ENCODE measurements around the gene UBE2O. TPM values are rescaled to one million over a fixed set of nuclear protein-coding genes. Genes with fewer than 3 reads are reported as not detected.

UBE2O gene
- polyA plus RNA-seq, 4 donors, result 21.9 to 28.7 (median 25.6) TPM

DNA sequence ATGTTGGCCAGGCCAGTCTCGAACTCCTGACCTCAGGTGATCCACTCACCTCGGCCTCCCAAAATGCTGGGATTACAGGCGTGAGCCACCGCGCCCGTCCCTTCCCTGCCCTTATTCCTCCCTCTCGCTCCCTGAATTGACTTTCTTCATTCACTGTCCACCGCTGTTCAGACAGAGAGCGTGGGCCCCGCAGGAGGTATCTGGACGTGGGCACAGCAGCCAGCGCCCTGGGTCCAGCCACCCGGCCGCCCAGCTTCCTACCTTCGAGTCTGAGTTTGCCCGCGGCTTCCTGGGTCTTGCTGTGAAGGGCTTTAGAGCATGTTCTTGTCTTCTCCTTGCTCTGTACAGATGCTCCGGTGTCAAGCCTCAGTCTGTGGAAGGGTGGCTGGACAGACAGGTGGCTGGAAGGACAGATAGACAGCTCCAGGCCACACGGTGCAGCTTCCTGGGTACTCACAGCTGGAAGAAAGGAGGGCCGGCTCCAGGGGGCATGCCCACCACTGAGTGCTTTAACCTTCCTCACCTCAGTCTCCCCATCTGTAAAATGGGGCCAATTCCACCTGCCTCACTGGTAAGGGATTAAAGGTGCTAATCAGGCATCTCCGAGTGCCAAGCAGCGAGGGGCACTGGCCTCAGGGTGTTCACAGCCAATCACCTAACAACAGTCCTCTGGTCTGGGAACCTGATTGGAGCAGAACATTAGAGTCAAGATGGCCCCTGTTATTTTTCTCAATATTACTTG lies 34.7 kb upstream of the UBE2O start:
- no peak for DNase-seq (ENCODE audit: low read depth in 4 of 4, low spot score in 3 of 4)

DNA sequence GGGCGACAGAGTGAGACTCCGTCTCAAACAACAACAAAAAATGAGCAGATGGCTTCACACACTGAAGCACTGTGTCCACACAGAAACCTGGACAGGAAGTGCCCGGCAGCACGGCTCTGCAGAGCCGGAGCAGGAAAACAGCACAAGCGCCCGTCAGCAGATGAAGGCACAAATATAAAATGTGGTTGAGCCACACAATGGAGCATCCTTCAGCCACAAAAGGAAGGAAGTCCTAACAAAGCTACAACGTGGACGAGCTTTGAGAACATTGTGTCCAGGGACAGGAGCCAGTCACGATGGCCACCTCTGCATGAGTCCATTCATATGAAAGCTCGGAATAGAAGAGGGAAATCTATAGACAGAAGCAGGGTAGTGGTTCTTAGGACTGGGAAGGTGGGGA lies 32.6 kb upstream of the UBE2O start:
- no peak for DNase-seq (ENCODE audit: low read depth in 4 of 4, low spot score in 3 of 4)

DNA sequence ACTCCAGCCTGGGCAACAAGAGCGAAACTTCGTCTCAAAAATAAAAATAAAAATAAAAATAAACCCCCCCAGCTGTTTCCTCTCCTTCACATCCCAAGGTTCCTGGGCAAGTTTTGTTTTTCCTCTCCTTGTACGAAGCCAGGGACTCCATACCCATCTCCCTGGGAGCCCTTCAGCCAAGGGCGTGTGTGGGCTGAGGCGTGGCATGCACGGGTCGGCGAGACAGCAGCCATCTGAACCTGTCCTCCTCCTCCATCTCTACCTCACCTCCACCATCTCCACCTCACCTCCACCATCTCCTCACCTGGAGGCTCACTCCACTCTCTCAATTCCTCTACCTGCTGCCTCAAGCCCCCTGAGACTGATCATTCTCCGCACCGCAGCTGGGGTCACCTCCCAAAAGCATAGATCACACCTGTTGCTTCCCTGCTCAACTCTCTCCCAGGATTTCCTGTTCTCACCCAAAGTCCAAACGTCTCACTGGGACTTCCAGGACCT lies 31.3 kb upstream of the UBE2O start:
- no peak for DNase-seq (ENCODE audit: low read depth in 4 of 4, low spot score in 3 of 4)

DNA sequence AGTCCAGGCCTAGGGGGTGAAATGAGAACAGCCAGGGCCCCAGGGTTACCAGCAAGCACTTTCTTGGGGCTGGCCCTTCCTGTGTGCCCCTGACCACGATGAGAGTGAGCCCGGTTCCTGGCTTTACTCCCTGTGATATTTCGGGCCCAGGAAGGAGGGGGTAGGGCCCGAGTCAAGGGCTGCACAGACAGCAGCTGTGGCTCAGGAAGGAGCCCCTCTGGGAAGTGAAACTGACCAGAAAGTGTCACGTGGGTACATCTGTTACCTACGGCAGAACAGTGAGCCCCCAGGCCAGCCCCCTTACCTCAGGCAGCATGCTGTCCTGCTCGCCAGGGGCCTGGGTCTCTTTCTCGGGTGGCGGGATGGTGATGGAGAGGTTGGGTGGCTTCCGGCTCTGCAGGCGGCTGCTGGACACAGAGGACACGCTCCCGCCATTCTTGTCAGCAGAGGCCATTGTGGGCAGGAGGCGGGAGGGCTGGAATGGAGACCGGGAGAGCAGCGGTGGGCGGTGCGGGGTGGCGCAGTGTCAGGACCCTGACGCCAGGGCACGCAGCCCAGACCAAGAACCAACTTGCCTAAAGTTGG lies 28.2 kb upstream of the UBE2O start:
- DNase-seq (ENCODE audit: low read depth in 4 of 4, low spot score in 3 of 4), result no peak

DNA sequence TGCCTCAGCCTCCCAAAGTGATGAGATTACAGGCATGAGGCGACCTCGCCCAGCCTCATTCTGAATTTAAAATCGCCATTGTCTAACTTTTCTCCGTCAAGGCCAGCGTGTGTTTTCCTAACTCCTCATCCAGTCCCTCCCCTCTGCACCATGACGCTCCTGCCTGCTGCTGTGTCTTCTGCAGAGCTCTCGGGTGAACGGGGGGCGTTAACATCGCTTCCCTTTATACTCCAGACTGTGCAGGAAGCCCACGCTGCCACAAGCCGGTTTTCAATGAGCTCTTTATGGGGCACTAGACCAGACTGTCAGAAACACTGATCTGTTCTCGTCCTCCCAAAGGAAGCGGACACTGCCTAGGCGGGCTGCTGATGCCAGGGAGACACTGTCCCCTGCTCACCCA lies 27.7 kb upstream of the UBE2O start:
- DNase-seq (ENCODE audit: low read depth in 4 of 4, low spot score in 3 of 4), result no peak

DNA sequence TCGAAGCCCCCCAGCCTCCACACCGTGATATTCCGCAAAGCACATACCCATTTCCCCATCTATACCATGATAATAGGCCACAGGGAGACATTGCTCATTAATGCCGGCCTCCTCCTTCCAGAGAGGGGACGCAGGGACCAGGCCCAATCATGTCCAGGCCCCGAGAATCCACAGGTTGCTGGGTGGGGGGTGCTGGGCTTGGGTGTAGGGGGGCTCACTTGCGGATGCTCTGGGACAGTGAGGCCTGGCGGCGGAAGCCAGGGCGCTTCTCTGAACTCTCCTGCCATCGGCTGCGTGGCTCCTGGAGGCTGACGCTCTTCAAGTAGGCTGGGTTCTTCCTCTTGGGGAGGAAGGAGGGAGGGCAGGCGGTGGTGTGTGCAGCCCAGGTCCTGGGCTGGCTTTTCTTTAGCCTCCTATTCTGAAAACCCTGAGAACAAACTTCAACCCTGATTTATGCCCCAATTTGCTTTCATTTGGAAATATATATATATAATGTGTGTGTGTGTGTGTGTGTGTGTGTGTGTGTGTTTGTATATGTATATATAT lies 26.6 kb upstream of the UBE2O start:
- no peak for DNase-seq (ENCODE audit: low read depth in 4 of 4, low spot score in 3 of 4)

DNA sequence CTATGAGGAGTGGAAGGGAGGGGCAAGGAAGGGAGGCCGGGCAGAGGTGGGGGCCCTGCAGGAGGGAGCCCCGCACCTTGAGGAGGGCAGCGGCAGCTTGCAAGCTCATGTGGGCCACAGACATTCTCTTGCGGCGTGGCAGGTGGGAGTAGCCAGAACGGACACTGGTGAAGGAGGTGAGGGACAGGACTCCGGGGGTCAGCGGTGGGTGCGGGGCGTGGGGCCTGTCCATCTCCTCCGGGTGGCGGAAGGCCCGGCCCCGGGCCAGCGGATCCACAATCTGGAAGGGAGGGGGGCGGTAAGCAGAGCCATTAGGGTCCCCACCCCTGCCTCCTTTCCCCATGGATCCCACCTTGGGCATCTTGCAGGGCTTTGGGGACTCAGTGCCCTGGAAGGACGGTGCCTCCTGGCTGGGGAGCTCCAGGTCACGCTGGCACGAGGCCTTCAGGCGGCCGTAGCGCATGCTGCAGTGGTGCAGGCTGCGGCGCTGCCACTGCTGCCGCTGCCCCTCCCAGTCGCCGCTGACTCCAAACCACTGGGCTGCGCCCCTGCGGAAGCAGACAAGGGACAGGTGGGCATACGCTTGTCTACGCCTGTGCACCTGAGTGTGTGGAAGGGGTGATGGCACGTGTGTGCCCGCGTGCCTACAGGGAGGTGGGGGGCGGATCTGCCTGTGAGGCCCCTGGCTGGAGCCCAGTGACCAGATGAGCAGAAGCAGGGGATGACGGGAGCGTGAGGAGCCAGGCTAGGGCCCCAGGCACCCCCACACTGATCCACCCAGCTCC lies 26.0 kb upstream of the UBE2O start:
- DNase-seq (ENCODE audit: low read depth in 4 of 4, low spot score in 3 of 4), result no peak

DNA sequence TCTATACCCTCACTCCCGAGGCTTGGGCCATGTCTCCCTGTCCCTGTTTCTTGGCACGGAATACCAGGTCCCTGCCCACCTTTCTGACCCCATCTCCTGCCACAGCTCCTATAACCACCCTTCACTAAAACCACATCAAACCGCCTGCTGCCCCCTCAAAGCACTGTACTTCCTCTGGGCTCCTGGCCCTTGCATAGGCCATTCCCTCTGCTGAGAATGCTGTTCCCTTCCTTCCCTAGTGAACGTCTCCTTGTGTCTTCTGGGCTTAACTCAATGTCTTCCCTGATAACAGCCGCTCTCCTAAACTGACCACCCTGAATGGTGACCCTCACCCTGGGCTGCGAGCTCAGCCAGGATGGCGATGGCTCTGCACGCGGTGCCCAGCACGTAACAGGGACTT lies 25.1 kb upstream of the UBE2O start:
- DNase-seq (ENCODE audit: low read depth in 4 of 4, low spot score in 3 of 4), result no peak

DNA sequence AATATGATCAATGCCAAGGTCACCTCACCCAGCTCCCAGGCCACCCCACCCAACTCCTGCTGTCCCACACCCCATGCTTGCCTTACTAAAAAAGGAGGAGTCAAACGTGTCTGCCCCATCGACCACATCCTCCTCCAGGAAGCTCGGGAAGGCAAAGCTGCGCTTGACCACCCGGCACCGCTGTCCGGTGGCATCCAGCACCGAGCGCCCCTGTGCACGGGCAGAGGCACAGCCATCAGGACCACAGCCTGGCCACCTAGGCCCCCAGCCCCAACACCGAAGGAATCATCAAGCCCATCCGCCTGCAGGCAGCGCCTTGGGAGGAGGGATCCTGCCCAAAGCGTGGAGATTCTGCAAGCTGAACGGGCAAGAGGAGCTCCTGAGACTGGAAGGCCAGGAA lies 24.6 kb upstream of the UBE2O start:
- DNase-seq (ENCODE audit: low read depth in 4 of 4, low spot score in 3 of 4), result no peak

DNA sequence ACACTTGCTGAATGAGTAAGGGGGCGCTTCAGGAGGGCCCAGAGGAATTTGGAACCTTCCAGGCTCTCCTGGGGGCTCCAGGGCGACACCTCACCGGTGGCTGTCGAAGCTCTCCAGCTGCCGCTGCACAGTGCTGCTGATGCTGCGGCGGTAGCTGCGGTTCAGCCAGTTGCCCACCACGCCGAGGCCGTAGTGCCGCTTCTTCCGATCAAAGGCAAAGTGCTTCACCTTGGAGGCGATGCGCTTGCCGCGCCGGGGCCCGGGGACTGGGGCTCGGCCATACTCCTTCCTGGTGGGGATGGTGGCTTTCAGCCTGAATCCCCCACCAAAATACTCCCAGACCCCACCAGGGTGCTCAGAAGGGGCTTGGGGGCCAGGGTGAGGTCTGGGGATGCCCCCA lies 23.8 kb upstream of the UBE2O start:
- DNase-seq (ENCODE audit: low read depth in 4 of 4, low spot score in 3 of 4), result no peak

DNA sequence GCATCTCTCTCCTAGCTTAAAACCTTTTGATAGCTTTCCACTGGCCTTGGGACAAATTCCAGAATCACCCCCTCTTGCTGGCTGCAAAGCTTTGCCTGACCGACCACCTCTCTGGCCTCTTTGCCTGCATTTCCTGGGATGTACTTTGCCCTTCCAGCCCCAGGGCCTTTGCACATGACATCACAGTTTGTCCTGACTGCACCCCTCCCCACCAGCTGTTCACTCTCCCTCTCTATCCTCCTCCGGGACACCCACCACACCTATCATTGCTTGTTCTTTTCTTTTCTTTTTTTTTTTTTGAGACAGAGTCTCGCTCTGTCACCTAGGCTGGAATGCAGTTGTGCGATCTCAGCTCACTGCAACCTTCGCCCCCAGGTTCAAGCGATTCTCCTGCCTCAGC lies 22.4 kb upstream of the UBE2O start:
- no peak for DNase-seq (ENCODE audit: low read depth in 4 of 4, low spot score in 3 of 4)

DNA sequence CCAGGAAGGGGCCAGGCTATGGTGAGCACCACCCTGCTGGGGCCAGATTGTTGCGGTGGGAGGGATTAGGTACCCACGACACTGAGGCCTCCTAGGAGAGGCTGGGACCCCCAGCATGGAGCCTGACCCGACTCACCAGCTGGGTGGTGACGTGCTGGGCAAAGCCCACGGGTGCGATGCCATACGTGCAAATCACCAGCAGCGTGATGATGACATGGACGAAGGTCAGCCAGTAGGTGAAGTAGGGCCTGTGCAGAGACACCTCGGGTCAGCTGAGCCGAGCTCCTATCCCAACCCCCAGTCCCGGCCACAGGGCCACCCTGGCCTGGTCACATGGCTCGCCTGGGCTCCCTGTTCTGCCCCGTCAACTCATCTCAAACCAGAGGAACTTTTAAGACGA lies 21.9 kb upstream of the UBE2O start:
- DNase-seq (ENCODE audit: low read depth in 4 of 4, low spot score in 3 of 4), result no peak

DNA sequence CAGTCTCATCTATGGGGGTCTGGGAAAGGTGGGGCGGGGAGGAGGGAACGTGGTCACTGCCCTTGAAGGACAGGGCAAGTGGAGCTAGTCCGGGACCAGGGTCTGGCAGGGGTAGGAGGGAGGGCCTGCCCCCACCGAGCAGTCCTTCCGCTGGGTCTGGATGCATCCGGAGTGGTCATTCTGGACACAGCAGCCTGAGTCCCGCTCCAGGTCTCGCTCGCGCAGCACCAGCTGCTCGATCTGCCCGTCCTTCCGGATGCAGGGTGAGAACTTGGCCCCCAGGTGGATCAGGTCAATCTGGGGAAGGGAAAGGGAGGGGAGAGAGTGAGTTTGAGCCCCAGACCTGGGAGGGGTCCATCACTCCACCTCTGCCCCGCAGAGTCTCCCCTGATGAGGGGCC lies 21.3 kb upstream of the UBE2O start:
- DNase-seq (ENCODE audit: low read depth in 4 of 4, low spot score in 3 of 4), result no peak

DNA sequence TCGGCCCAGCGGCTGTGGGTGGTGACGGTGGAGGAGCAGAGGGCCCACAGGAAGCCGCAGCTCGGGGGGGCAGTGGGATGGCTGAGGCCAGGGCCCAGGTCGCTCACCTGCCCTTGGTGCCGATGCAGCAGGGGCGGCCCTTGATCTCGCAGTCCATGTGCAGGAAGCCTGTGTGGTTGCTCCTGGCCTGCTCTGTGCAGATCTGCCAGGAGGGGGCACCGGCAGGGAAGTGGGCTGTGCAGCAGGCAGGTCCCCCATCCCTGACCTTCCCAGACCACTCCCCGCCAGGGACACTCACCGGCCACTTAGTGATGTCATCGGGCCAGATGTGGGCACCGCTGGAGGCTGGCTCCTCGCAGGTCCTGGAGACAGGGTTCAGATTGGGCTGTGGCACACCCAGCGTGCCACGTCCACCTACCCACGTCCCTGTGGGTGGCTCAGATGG lies 20.6 kb upstream of the UBE2O start:
- DNase-seq (ENCODE audit: low read depth in 4 of 4, low spot score in 3 of 4), result no peak

DNA sequence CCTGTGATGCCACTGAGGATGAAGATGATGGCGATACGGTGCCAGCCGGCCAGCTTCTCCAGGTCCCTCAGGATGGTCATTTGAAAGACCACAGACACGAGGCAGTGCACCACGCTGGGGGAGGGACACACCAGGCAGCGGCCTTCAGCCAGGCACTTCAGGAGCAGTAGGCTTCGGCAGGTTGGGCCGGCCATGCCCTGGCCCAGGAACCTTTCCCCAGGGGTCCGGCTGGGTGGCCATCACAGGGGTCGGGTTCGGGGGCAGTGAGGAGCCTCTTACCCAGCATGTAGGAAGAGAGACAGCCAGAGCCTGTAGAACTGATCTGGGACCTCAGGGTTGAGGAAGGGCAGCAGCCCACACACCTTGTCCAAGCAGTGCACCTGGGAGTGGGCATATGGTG lies 19.8 kb upstream of the UBE2O start:
- no peak for DNase-seq (ENCODE audit: low read depth in 4 of 4, low spot score in 3 of 4)

DNA sequence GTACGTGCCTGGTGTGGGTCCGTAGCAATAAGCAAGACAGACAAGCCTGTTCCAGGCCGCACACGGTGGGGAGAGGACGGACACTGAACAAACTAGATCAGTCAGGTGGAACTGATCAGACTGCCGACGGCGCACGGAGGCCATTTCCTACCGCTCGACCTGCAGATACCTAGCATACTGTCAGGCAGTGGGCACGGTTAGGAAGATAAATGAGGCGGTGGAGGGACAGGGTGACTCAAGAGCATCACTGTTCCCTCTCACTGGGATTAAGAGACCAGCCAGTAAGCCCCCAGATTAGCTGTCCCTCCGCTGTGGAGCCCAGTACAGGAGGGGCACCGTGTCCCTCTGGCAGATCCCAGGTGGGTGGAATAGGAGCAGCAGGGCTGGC lies 19.3 kb upstream of the UBE2O start:
- no peak for DNase-seq (ENCODE audit: low read depth in 4 of 4, low spot score in 3 of 4)

DNA sequence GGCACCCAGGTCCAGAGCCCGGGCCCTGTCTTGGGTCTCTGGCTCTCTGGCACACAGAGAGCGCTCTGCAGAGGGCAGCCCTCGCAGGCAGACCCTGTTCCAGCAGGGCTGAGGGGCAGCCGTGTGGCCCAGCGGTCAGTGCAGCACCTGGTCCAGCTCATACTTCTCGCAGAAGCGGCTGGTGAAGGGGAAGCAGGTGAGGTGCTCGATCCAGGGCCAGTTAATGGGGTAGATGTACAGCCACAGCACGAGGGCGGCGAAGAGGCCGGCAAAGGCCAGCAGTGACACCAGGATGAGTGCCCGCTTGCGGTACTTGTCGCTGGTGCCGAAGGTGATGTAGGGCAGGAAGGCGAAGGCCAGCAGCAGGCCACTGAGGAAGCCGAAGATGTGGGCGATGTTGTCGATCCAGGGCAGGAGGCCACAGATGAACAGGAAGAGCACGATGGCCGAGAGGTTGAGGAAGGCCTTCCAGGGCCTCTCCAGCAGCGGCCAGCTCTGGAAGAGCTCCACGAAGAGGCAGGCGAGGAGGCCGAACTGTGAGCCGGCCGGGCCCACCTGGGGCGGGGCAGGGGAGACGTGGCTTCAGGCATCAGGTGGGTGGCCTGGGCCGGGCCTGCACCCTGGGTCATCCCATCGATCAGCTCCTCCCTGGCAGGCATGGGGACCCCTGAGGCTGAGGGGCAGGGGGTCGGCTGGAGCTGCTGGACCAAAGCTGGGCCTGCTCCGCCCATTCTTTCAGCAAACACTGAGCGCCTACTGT lies 18.7 kb upstream of the UBE2O start:
- no peak for DNase-seq (ENCODE audit: low read depth in 4 of 4, low spot score in 3 of 4)

DNA sequence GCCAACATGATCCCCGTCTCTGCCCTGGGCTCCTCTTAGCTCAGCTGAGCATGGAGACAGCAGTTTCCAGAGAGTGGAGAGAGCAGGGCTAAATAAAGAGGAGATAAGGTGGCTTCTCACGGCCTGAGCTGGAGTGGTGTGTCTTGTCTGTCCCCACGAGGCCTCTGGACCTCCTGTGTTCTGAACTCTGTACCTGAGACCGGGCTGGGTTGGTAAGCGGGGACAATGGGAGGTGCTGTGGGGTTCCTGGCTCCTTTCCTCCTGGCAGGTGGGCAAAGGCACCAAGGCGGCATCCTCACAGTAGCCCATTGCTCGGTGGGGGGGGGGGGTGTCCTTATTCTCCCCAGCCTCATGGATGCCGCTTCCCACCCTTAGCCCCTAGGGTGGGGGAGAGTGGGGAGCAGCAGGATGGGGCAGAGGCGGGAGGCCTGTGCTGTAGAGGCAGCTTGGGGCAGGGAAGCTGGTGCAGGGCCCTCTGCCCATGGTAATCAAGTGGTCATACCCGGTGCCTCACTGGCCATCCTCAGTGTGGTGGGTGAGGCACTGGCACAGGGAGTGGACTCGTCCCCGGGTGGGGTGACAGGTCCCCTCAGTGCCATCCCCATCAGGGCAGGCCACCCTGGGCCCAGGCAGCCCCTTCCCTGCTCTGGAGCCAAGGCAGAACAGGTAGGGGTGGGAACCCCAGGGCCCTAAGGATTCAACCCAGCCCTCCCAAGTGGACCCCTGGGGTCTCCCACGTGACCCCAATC lies 17.2 kb upstream of the UBE2O start:
- no peak for DNase-seq (ENCODE audit: low read depth in 4 of 4, low spot score in 3 of 4)

DNA sequence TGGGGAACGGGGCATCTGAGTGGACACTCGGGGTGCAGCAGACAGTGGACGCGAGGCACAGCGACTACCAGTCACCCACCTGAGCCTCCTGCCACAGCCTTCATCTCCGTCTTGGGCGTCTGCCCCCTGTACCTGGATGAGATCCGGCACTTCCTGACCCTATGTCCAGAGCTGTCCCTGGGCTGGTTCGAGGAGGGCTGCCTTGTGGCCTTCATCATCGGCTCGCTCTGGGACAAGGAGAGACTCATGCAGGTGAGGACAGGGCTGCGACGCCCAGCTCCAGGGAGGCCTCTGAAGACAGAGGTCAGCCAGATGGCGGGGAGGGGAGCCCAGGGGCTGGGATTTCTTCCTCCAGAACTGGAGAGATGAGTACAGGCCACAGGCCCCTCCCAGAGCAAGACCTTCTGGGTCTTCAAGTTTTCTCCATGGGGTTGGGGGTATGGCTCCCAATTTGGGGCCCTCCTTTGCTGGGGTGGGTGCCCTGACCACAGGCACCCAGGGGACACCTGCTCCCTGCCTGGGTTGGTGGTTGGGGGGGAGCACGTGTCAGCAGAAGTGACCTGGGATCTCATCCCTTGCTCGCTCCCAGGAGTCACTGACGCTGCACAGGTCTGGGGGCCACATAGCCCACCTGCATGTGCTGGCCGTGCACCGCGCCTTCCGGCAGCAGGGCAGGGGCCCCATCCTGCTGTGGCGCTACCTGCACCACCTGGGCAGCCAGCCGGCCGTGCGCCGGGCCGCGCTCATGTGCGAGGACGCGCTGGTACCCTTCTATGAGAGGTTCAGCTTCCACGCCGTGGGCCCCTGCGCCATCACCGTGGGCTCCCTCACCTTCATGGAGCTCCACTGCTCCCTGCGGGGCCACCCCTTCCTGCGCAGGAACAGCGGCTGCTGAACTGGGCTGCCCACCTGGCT lies 16.4 kb upstream of the UBE2O start:
- no peak for DNase-seq (ENCODE audit: low read depth in 4 of 4, low spot score in 3 of 4)

Data from left renal pelvis (tissue), 4 donors.